ENCODE data around the gene GIPC1.

Gene GIPC1

GRCh38 chr19:14519860-14520407 lies 24.0 kb upstream of the GIPC1 start:
- TF ChIP-seq CTCF (IDR thresholded peaks at IDR 0.05; ENCODE audit: control extremely low read depth, extremely low read depth, low read depth, missing control alignments), result no peak
- POLR2A ChIA-PET, result no interaction called here
- DNase-seq (ENCODE audit: extremely low spot score), result no peak
- CTCF ChIA-PET, result interaction anchor here (1.4 kb wide), 1 partner anchor 13 kb away, joined by 4 read pairs; no protein-coding TSS in a partner anchor

GRCh38 chr19:14519245-14519859 lies 23.4 kb upstream of the GIPC1 start:
- DNase-seq (ENCODE audit: extremely low spot score), result no peak
- CTCF ChIA-PET, result interaction anchor here (1.9 kb wide), 1 partner anchor 15 kb away, joined by 7 read pairs; no protein-coding TSS in a partner anchor
- TF ChIP-seq CTCF (IDR thresholded peaks at IDR 0.05; ENCODE audit: control extremely low read depth, extremely low read depth, low read depth, missing control alignments), result no peak
- POLR2A ChIA-PET, result interaction anchor here (1.6 kb wide), 1 partner anchor 9 kb away, joined by 9 read pairs; no protein-coding TSS in a partner anchor

GRCh38 chr19:14517840-14518505 lies 22.0 kb upstream of the GIPC1 start, which contains the start of gene DNAJB1:
Gene DNAJB1 (minus strand): TSS chr19:14518397. CDS start chr19:14518349, 48 bp downstream.
- POLR2A ChIA-PET, result interaction anchor here (0.5 to 1.6 kb wide), 19 partner anchors 8 to 1382 kb away, joined by 3 to 9 read pairs (median 4); no protein-coding TSS in a partner anchor
- no peak for TF ChIP-seq CTCF (IDR thresholded peaks at IDR 0.05; ENCODE audit: control extremely low read depth, extremely low read depth, low read depth, missing control alignments)
- DNase-seq (ENCODE audit: extremely low spot score), result peak; percentile 93
- CTCF ChIA-PET, result interaction anchor here (0.9 to 2.0 kb wide), 7 partner anchors 10 to 56 kb away, joined by 3 to 10 read pairs (median 6); no protein-coding TSS in a partner anchor

- CTCF ChIA-PET, result interaction anchor here (0.9 to 2.0 kb wide), 4 partner anchors 11 to 57 kb away, joined by 3 to 10 read pairs (median 7); no protein-coding TSS in a partner anchor
- POLR2A ChIA-PET, result interaction anchor here (0.6 to 1.6 kb wide), 10 partner anchors 8 to 482 kb away, joined by 3 to 6 read pairs (median 4); no protein-coding TSS in a partner anchor
- DNase-seq (ENCODE audit: extremely low spot score), result no peak
- TF ChIP-seq CTCF (IDR thresholded peaks at IDR 0.05; ENCODE audit: control extremely low read depth, extremely low read depth, low read depth, missing control alignments), result no peak
Observed at GRCh38 chr19:14517446-14517839, 21.5 kb upstream of the GIPC1 start.

- CTCF ChIA-PET, result interaction anchor here (2.0 kb wide), 2 partner anchors 10 to 11 kb away, joined by 8 to 10 read pairs; no protein-coding TSS in a partner anchor
- POLR2A ChIA-PET, result interaction anchor here (0.6 to 1.6 kb wide), 6 partner anchors 23 to 481 kb away, joined by 3 to 6 read pairs (median 4); no protein-coding TSS in a partner anchor
- no peak for DNase-seq (ENCODE audit: extremely low spot score)
- no peak for TF ChIP-seq CTCF (IDR thresholded peaks at IDR 0.05; ENCODE audit: control extremely low read depth, extremely low read depth, low read depth, missing control alignments)
Observed at GRCh38 chr19:14516746-14517438, 21.0 kb upstream of the GIPC1 start.
